HepG2 (cell line): ENCODE data around the gene FITM1. TPM values are rescaled to one million over a fixed set of nuclear protein-coding genes. Genes with fewer than 3 reads are reported as not detected.

Source experiments
- HOXA9 ChIP-seq: sonication (generic); formaldehyde crosslinking; IDR thresholded peaks from 2 replicates; pipeline ENCODE4 v1.8.1; 2022; ENCODE audit warnings: missing genetic modification reagents, mild to moderate bottlenecking, moderate library complexity, borderline replicate concordance
- KLF12 ChIP-seq: sonication (generic); formaldehyde crosslinking; IDR thresholded peaks from 2 replicates; pipeline ENCODE4 v1.4.0; 2020; ENCODE audit warnings: missing genetic modification reagents, borderline replicate concordance
- PAWR ChIP-seq: sonication (generic); formaldehyde crosslinking; IDR thresholded peaks from 2 replicates; pipeline ENCODE4 v1.4.0; 2020; ENCODE audit warnings: missing genetic modification reagents, mild to moderate bottlenecking, borderline replicate concordance
- PHF21A ChIP-seq: sonication (generic); formaldehyde crosslinking; IDR thresholded peaks from 2 replicates; pipeline ENCODE4 v1.5.0; 2020; ENCODE audit warnings: mild to moderate bottlenecking, missing genetic modification reagents
- POGZ ChIP-seq: sonication (generic); formaldehyde crosslinking; IDR thresholded peaks from 2 replicates; pipeline ENCODE4 v1.4.0; 2020; ENCODE audit warnings: mild to moderate bottlenecking, missing genetic modification reagents
- POLR2A ChIP-seq, 2 experiments: IDR thresholded peaks; 2 replicates each; pipeline ENCODE4 v1.6.1; 2011; ENCODE audit warnings: low read depth in 2 of 2, low read length in 2 of 2, mild to moderate bottlenecking in 1 of 2, moderate library complexity in 1 of 2; ENCODE audit not compliant: insufficient read depth in 1 of 2
- SIN3A ChIP-seq: IDR thresholded peaks from 2 replicates; pipeline ENCODE4 v1.6.1; 2011; ENCODE audit warnings: low read depth, mild to moderate bottlenecking, control low read depth, low read length, borderline replicate concordance
- SRSF1 ChIP-seq: fragments of 200-400 bp; formaldehyde crosslinking; optimal IDR thresholded peaks from 2 replicates; pipeline ENCODE3; 2017; ENCODE audit warnings: mild to moderate bottlenecking, low read depth, low read length, moderate library complexity
- STAG1 ChIP-seq: sonication (generic); formaldehyde crosslinking; IDR thresholded peaks from 2 replicates; pipeline ENCODE4 v1.4.0; 2020; ENCODE audit warnings: missing genetic modification reagents
- ZMAT3 ChIP-seq: sonication (generic); formaldehyde crosslinking; conservative IDR thresholded peaks from 2 replicates; pipeline ENCODE4 v1.7.0; 2021; ENCODE audit warnings: missing genetic modification reagents
- polyA plus RNA-seq, 8 experiments: library from polyadenylated mRNA; depleted of rRNA in 3 of 8; stranded (reverse) in 7 of 8; unstranded in 1 of 8; fragments of >200 nt; fragmentation: Illumina TruSeq in 4 of 8; extraction: Trizol in 4 of 8; gene quantifications; 2 replicates each; pipeline versions ENCODE4 v1.2.1 to v1.2.3, GENCODE V29; 2011 to 2016; ENCODE audit warnings: low read depth in 4 of 8, missing spikeins in 1 of 8, mixed read lengths in 1 of 8; ENCODE audit not compliant: insufficient read depth in 1 of 8
- total RNA-seq, 5 experiments: library from RNA; depleted of rRNA; stranded (reverse); fragments of >200 nt; fragmentation: Illumina TruSeq; extraction: Trizol; gene quantifications; 2 replicates each; pipeline ENCODE4 v1.2.3, GENCODE V29; 2016; ENCODE audit warnings: low read depth in 1 of 5
- TF ChIP-seq, protein P1 (sequence below): sonication (generic); formaldehyde crosslinking; IDR thresholded peaks from 2 replicates; pipeline ENCODE4 v1.4.0; 2020; ENCODE audit warnings: mild to moderate bottlenecking, missing genetic modification reagents
- TF ChIP-seq, protein P2 (sequence below): sonication (generic); formaldehyde crosslinking; IDR thresholded peaks from 2 replicates; pipeline ENCODE4 v1.5.0; 2020; ENCODE audit warnings: mild to moderate bottlenecking, missing genetic modification reagents, borderline replicate concordance

Gene FITM1
- total and polyA plus RNA-seq, 2 of the 13 experiments (the other 11 are each of a cell fraction or from before 2014, with no cell fraction given) = 2.7 to 5.8 TPM

DNA sequence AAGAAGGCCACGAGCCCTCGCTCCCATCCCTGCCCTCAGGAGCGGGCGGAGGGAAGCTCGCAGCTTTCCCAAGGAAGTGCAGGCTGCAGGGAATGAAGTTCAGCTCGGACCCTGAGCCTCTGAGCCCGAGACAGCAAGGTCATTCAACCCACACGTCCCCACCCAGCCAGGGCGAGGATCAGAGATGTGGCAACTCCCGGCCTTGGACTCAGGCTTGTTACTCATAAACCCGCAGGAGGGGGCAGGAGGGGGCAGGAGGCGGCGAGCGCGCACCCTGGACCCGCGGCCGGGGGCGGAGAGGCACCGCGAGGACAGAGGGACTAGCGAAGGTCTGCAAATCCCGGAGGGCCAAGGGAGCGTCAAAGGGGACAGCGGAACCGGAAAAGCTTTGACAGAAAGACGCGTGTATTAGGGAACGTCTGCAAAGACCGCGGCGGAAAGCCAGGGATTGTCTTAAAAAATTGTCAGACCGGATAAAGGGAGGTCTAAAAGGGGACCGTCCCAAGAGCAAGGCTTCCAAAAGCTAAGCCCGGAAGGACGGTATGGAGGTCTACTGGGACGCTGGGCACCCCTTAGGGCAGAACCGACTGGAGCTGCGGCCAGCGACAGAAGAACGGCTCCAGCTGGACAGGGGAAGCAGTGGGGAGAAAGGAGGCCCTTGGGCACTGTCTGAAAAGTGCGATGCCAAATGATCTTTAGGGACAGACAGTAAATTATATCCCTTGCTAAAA is 16.5 kb upstream of the FITM1 start (continued):
- TF ChIP-seq, protein P1, sequence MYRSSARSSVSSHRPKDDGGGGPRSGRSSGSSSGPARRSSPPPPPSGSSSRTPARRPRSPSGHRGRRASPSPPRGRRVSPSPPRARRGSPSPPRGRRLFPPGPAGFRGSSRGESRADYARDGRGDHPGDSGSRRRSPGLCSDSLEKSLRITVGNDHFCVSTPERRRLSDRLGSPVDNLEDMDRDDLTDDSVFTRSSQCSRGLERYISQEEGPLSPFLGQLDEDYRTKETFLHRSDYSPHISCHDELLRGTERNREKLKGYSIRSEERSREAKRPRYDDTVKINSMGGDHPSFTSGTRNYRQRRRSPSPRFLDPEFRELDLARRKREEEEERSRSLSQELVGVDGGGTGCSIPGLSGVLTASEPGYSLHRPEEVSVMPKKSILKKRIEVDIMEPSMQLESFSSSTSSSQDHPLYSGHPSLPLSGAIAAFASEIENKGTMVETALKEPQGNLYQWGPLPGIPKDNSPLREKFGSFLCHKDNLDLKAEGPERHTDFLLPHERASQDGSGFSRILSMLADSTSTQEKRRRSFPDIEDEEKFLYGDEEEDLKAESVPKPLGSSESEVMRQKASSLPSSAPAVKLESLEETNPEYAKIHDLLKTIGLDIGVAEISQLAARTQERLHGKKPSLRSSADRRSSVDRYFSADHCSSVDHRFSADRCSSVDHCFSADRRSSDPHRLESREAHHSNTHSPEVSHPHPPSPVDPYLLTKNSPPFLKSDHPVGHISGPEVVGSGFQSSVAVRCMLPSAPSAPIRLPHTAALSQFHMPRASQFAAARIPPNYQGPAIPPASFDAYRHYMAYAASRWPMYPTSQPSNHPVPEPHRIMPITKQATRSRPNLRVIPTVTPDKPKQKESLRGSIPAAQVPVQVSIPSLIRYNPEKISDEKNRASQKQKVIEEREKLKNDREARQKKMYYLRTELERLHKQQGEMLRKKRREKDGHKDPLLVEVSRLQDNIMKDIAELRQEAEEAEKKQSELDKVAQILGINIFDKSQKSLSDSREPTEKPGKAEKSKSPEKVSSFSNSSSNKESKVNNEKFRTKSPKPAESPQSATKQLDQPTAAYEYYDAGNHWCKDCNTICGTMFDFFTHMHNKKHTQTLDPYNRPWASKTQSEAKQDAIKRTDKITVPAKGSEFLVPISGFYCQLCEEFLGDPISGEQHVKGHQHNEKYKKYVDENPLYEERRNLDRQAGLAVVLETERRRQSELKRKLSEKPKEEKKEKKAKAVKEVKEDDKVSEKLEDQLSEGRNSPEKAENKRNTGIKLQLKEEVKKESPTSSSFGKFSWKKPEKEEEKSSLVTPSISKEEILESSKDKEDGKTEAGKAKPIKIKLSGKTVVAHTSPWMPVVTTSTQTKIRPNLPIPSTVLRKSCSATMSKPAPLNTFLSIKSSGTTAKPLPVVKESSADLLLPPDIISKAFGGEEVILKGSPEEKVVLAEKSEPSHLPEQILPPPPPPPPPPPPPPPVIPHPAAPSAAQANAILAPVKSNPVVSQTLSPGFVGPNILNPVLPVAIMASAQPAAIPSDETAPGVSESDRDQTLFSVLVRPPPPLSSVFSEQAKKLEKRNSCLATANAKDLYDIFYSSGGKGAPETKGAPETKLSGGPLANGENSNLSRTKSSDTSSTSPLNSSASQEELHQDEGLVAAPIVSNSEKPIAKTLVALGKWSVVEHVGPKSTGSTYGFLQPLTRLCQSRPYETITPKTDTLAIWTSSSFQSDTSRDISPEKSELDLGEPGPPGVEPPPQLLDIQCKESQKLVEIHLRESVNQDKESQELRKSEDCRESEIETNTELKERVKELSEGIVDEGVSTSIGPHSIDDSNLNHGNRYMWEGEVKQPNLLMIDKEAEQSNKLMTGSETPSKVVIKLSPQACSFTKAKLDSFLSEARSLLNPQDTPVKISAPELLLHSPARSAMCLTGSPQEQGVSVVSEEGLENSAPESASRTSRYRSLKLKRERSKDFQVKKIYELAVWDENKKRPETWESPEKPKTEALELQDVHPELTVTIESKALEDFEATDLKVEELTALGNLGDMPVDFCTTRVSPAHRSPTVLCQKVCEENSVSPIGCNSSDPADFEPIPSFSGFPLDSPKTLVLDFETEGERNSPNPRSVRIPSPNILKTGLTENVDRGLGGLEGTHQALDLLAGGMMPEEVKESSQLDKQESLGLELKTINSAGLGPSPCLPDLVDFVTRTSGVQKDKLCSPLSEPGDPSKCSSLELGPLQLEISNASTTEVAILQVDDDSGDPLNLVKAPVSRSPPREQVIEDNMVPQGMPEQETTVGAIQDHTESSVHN = peak; percentile 99
- TF ChIP-seq, protein P2, sequence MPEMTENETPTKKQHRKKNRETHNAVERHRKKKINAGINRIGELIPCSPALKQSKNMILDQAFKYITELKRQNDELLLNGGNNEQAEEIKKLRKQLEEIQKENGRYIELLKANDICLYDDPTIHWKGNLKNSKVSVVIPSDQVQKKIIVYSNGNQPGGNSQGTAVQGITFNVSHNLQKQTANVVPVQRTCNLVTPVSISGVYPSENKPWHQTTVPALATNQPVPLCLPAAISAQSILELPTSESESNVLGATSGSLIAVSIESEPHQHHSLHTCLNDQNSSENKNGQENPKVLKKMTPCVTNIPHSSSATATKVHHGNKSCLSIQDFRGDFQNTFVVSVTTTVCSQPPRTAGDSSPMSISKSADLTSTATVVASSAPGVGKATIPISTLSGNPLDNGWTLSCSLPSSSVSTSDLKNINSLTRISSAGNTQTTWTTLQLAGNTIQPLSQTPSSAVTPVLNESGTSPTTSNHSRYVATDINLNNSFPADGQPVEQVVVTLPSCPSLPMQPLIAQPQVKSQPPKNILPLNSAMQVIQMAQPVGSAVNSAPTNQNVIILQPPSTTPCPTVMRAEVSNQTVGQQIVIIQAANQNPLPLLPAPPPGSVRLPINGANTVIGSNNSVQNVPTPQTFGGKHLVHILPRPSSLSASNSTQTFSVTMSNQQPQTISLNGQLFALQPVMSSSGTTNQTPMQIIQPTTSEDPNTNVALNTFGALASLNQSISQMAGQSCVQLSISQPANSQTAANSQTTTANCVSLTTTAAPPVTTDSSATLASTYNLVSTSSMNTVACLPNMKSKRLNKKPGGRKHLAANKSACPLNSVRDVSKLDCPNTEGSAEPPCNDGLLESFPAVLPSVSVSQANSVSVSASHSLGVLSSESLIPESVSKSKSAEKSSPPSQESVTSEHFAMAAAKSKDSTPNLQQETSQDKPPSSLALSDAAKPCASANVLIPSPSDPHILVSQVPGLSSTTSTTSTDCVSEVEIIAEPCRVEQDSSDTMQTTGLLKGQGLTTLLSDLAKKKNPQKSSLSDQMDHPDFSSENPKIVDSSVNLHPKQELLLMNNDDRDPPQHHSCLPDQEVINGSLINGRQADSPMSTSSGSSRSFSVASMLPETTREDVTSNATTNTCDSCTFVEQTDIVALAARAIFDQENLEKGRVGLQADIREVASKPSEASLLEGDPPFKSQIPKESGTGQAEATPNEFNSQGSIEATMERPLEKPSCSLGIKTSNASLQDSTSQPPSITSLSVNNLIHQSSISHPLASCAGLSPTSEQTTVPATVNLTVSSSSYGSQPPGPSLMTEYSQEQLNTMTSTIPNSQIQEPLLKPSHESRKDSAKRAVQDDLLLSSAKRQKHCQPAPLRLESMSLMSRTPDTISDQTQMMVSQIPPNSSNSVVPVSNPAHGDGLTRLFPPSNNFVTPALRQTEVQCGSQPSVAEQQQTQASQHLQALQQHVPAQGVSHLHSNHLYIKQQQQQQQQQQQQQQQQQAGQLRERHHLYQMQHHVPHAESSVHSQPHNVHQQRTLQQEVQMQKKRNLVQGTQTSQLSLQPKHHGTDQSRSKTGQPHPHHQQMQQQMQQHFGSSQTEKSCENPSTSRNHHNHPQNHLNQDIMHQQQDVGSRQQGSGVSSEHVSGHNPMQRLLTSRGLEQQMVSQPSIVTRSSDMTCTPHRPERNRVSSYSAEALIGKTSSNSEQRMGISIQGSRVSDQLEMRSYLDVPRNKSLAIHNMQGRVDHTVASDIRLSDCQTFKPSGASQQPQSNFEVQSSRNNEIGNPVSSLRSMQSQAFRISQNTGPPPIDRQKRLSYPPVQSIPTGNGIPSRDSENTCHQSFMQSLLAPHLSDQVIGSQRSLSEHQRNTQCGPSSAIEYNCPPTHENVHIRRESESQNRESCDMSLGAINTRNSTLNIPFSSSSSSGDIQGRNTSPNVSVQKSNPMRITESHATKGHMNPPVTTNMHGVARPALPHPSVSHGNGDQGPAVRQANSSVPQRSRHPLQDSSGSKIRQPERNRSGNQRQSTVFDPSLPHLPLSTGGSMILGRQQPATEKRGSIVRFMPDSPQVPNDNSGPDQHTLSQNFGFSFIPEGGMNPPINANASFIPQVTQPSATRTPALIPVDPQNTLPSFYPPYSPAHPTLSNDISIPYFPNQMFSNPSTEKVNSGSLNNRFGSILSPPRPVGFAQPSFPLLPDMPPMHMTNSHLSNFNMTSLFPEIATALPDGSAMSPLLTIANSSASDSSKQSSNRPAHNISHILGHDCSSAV (CRISPR knock-in tag) = no peak; the same call in 1 of the 2 replicates
- TF ChIP-seq STAG1 (CRISPR knock-in tag) = peak; percentile 31; the same call in 1 of the 2 replicates
- TF ChIP-seq ZMAT3 (CRISPR knock-in tag) = peak; percentile 99
- no peak for TF ChIP-seq HOXA9 (CRISPR knock-in tag)
- peak; percentile 97 for TF ChIP-seq KLF12 (CRISPR knock-in tag)
- TF ChIP-seq POLR2A (IDR thresholded peaks at IDR 0.05; ENCODE audit: insufficient read depth in 1 of 2, low read depth in 2 of 2, low read length in 2 of 2) = peak in 1 of 2 experiments; percentile 83; a peak in 2 of 4 replicates
- TF ChIP-seq POGZ = peak; percentile 99
- peak; percentile 67; the same call in 1 of the 2 replicates for TF ChIP-seq PAWR (CRISPR knock-in tag)
- no peak for TF ChIP-seq PHF21A
- peak; percentile 97 for TF ChIP-seq SIN3A
- TF ChIP-seq SRSF1 = peak; percentile 83
